Measurements from ENCODE around the gene PTGR3. TPM values are rescaled to one million over a fixed set of nuclear protein-coding genes. Genes with fewer than 3 reads are reported as not detected.

The PTGR3 gene
- total and polyA plus RNA-seq, 2 of the 8 experiments (the other 6 are each of a cell fraction or from before 2014, with no cell fraction given), result 2.0 to 3.6 TPM

DNA sequence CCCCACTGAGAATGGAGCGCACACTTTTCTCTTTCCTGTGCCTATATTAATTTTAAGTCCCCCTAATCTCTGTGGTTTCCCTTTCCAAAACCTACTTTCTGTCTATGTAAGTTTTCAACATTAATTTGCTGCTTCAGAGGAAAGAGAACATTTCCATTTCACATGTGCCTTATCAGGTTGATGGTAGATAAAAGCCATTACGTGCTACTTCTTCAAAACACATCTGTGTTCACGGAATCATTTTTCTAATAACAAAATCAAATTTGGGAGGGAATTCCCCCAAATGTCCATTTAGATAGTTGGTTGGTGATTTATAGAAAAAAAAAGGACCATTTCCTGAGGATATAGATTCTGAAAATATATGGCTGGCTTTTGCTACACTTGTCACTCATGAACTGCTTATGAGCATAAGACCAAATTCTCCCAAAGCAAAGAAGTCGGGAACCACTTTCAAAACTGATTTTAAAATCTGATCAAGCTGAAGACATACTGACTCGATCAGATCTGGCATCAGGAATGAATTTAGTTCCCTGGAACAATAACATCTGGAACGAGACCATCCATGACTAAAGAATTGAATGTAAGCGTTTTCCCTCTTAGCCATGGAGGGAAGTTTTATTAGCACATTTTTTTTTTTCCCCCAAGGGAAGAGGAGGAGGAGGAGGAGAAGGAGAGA, 8.2 kb downstream of the PTGR3 start:
- peaks cover 5 to 9% of the 10 kb centered on the region in 2 experiments for H4K20me1 ChIP-seq (replicated peaks in 1 of 2; ENCODE audit: control insufficient read depth in 1 of 2, insufficient read depth in 2 of 2, low read length in 2 of 2)
- H2AK5ac ChIP-seq (ENCODE audit: low read depth, low read length), result no peak overlapping the region
- no peak overlapping the region for H3K18ac ChIP-seq (ENCODE audit: extremely low read depth, low read length)
- H2BK20ac ChIP-seq (ENCODE audit: low read length), result no peak overlapping the region
- H3K27me3 ChIP-seq (replicated peaks in 1 of 4; ENCODE audit: control insufficient read depth in 3 of 4, extremely low read depth in 1 of 4, insufficient read depth in 3 of 4, low read length in 3 of 4), result peaks cover 23 to 43% (median 32%) of the 10 kb centered on the region in 4 experiments
- peaks cover 6% of the 10 kb centered on the region; the same call in 1 of the 2 replicates for H3K23me2 ChIP-seq (ENCODE audit: low read depth, low read length)
- no peaks in the 10 kb centered on the region; a peak in 1 of 8 replicates for H3K36me3 ChIP-seq (ENCODE audit: control insufficient read depth in 2 of 4, insufficient read depth in 4 of 4, low read length in 3 of 4)
- 91% methylated on average over 7 of the region's 7 CpGs; no CpG with 5 or more reads in 1 of the 2 experiments for WGBS, 2 experiments (ENCODE audit: extremely low coverage in 1 of 2, insufficient coverage in 1 of 2, insufficient read length in 1 of 2, insufficient replicate concordance in 2 of 2, low coverage in 1 of 2, low lambda C conversion rate in 2 of 2, missing lambda C conversion rate in 1 of 2)
- H4K5ac ChIP-seq (ENCODE audit: insufficient read length, low read depth, low read length), result no peak overlapping the region
- H2AFZ ChIP-seq (ENCODE audit: low read length), result no peak overlapping the region
- H3K4me2 ChIP-seq (ENCODE audit: insufficient read depth in 1 of 2, low read depth in 2 of 2, low read length in 2 of 2), result no peak overlapping the region
- H2BK5ac ChIP-seq (ENCODE audit: low read depth, low read length), result no peak overlapping the region
- no peak overlapping the region for H3K56ac ChIP-seq (replicated peaks; ENCODE audit: insufficient read length, low read depth, low read length)
- H3K4ac ChIP-seq (replicated peaks; ENCODE audit: insufficient read length, low read depth, low read length), result no peak overlapping the region
- H3K14ac ChIP-seq (ENCODE audit: insufficient read length), result no peak overlapping the region
- H2BK120ac ChIP-seq (replicated peaks; ENCODE audit: low read depth, low read length), result no peak overlapping the region
- ChIA-PET CTCF (ENCODE audit: partially characterized antibody) (no interaction called here), POLR2A (ENCODE audit: partially characterized antibody) (no interaction called here)
- TF ChIP-seq HDAC6 (IDR thresholded peaks at IDR 0.05; ENCODE audit: low read depth, low read length), result no peak
- TF ChIP-seq GTF2F1 (IDR thresholded peaks at IDR 0.05; ENCODE audit: borderline replicate concordance, low read depth, low read length), result no peak
- no peak for TF ChIP-seq CBX8 (IDR thresholded peaks at IDR 0.05; ENCODE audit: borderline replicate concordance, low read depth, low read length)
- TF ChIP-seq SUZ12 (IDR thresholded peaks at IDR 0.05; ENCODE audit: low read length), result no peak
- TF ChIP-seq YY1 (IDR thresholded peaks at IDR 0.05; ENCODE audit: low read depth, low read length), result no peak
- no peak for TF ChIP-seq CBX5 (IDR thresholded peaks at IDR 0.05; ENCODE audit: low read depth, low read length)
- TF ChIP-seq CREB1 (IDR thresholded peaks at IDR 0.05), result no peak
- TF ChIP-seq EZH2 (IDR thresholded peaks at IDR 0.05; ENCODE audit: low read depth, low read length, severe bottlenecking), result no peak
- TF ChIP-seq, protein P1, sequence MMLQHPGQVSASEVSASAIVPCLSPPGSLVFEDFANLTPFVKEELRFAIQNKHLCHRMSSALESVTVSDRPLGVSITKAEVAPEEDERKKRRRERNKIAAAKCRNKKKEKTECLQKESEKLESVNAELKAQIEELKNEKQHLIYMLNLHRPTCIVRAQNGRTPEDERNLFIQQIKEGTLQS (IDR thresholded peaks at IDR 0.05; ENCODE audit: insufficient read depth, low read depth, low read length), result no peak
- TF ChIP-seq, protein P2, sequence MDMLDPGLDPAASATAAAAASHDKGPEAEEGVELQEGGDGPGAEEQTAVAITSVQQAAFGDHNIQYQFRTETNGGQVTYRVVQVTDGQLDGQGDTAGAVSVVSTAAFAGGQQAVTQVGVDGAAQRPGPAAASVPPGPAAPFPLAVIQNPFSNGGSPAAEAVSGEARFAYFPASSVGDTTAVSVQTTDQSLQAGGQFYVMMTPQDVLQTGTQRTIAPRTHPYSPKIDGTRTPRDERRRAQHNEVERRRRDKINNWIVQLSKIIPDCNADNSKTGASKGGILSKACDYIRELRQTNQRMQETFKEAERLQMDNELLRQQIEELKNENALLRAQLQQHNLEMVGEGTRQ (IDR thresholded peaks at IDR 0.05; ENCODE audit: low read length), result no peak
- H3K27ac ChIP-seq (ENCODE audit: low read depth, low read length), result no peak overlapping the region
- peaks cover 0 to 9% (median 6%) of the 10 kb centered on the region in 4 experiments; a peak in 5 of 7 replicates for H3K4me1 ChIP-seq (replicated peaks in 1 of 4; ENCODE audit: control insufficient read depth in 3 of 4, insufficient read depth in 4 of 4, low read length in 3 of 4)
- no peak overlapping the region for H3K4me3 ChIP-seq (ENCODE audit: extremely low read depth in 1 of 4, insufficient read depth in 2 of 4, low read depth in 3 of 4, low read length in 4 of 4)
- H4K91ac ChIP-seq (replicated peaks; ENCODE audit: insufficient read length, low read length), result no peak overlapping the region
- no peak for DNase-seq (ENCODE audit: low read depth in 1 of 2, low spot score in 2 of 2)
- H3K9ac ChIP-seq (replicated peaks in 1 of 4; ENCODE audit: extremely low read depth in 1 of 4, low read depth in 3 of 4, low read length in 3 of 4), result no peak overlapping the region
- no peak overlapping the region for H2BK12ac ChIP-seq (ENCODE audit: low read depth, low read length)
- H3K79me2 ChIP-seq (ENCODE audit: control insufficient read depth in 1 of 2, insufficient read depth in 2 of 2, low read length in 2 of 2), result no peaks in the 10 kb centered on the region
- H2BK15ac ChIP-seq (ENCODE audit: low read length), result no peak overlapping the region
- H3K9me3 ChIP-seq (ENCODE audit: insufficient read depth in 2 of 2, low read depth in 1 of 2, low read length in 1 of 2), result no peaks in the 10 kb centered on the region
- H4K8ac ChIP-seq (ENCODE audit: extremely low read depth, insufficient read depth, low read length), result no peak overlapping the region
- H3K23ac ChIP-seq (ENCODE audit: insufficient read length), result no peak overlapping the region
- FAIRE-seq, result no peak
- no peaks in the 10 kb centered on the region for H3K79me1 ChIP-seq (ENCODE audit: low read depth, low read length)

Data from H1 (cell line).